Melanocyte of skin (primary cell): ENCODE results near the gene TRMT44. TPM values are rescaled to one million over a fixed set of nuclear protein-coding genes. Genes with fewer than 3 reads are reported as not detected.

Experiments used
- small RNA-seq, 2 donors: library from RNA; depleted of rRNA; stranded (forward); fragments of <200 nt; gene quantifications; one replicate each; pipeline ENCODE3, GENCODE V24; 2012
- total RNA-seq, 2 donors: library from RNA; depleted of rRNA; stranded (reverse); fragments of >200 nt; gene quantifications; 2 replicates each; pipeline ENCODE4 v1.2.3, GENCODE V29; 2012

Gene TRMT44
- total RNA-seq = 10 to 100 TPM; 17.6 to 22.0 TPM

GRCh38 chr4:8440492-8441311 is at the start of gene TRMT44, which contains the start of gene ACOX3:
TRMT44 (plus strand) TSS chr4:8440777; CDS start chr4:8440823, 46 bp downstream.
ACOX3 (minus strand) TSS chr4:8440723; CDS start chr4:8416521, 24,202 bp downstream.

Small RNAs within 50 kb of the gene (small RNA-seq; reads per million reads assigned to genes)
- 0.06 to 0.34 reads per million in 2 donors for gene RNA5SP152

Other genes starting within 250 kb of the TRMT44 start
- 10 to 100 TPM; 26.2 to 47.3 TPM for gene SH3TC1, start 241.5 kb upstream of the TRMT44 start, total RNA-seq
- gene HTRA3, start 171.0 kb upstream of the TRMT44 start, total RNA-seq = under 1 TPM; 0.34 to 0.67 TPM
- gene ACOX3, start 54 bp upstream of the TRMT44 start, total RNA-seq = 10 to 100 TPM; 21.6 to 26.8 TPM
- gene GPR78, start 139.6 kb downstream of the TRMT44 start, total RNA-seq = not detected
- under 1 TPM in 1 of 2 donors, not detected in 1; 0.34 TPM for gene CPZ, start 152.0 kb downstream of the TRMT44 start, total RNA-seq